HG03095 (cell line): Measurements from ENCODE around the gene PYDC1.
"Not testable (repeated sequence)": the region's sequence is repeated elsewhere in the genome, so short reads cannot be mapped to it uniquely, and the experiment has no call there.

Experiments
- ATAC-seq: cut with Tn5 transposase; IDR thresholded peaks from one replicate; pipeline ENCODE4 v1.9.1; 2021; ENCODE audit warnings: moderate library complexity; ENCODE audit not compliant: unreplicated experiment

Gene PYDC1

GRCh38 chr16:31181102-31181830 is 35.7 kb downstream of the PYDC1 start:
- no peak for ATAC-seq

- ATAC-seq = peak; percentile 51
These were observed 37.0 kb downstream of the PYDC1 start, which contains the start of gene FUS for GRCh38 chr16:31179747-31180459. FUS (plus strand) TSS chr16:31180139; CDS start chr16:31180215, 76 bp downstream.

- ATAC-seq = no peak
These were observed 37.7 kb downstream of the PYDC1 start for GRCh38 chr16:31179219-31179746.

DNA sequence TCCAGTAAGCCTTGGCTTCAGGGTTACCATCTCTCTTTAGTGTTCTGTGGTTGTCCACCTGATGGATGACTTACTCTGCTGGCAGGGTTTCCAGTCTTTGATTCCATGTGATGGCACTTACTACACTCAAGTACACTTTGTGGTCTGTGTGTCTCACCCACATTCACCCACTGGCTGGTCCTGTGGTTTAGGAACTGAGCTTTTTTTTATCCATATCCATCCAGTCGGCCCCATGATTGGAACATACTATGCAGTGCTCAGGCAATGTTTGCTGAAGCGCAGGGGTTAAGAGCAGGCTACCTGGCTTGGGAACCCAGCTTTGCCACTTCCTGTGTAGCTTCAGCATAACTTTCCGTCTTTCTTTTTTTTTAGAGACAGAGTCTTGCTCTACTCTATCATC is 39.8 kb downstream of the PYDC1 start:
- no peak for ATAC-seq

GRCh38 chr16:31170048-31170447 is 46.9 kb downstream of the PYDC1 start:
- not testable (repeated sequence) for ATAC-seq

DNA sequence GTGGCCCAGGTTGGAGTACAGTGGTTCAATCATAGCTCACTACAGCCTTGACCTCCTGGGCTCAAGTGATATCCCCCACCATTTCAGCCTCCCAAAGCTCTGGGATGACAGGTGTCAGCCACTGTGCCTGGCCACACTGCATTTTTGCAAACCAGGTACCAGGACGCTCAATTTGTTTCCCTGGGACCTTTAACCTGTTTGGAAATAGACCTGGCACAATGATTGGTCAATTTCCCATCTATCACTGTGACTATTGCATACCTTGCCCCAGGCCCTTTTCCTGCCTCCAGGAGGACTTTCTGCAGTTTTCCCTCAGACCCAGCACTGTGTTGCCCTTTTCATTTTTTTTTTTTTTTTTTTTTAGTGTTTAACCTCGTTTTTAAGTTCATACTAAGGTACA is 48.1 kb downstream of the PYDC1 start:
- ATAC-seq = no peak

- ATAC-seq = no peak
These were observed 49.6 kb downstream of the PYDC1 start for GRCh38 chr16:31167315-31167714.
